Inflammatory macrophage treated with lipopolysaccharide for 4 hours (primary cell): ENCODE results near the gene NEU4.

ENCODE experiments used
- DNase-seq: peaks from one replicate; pipeline ENCODE4 v3.0.0-alpha.2; 2020

The NEU4 gene

GRCh38 chr2:241853651-241854341 lies 44.8 kb downstream of the NEU4 start:
- DNase-seq, result peak; percentile 38

- no peak for DNase-seq
Observed at GRCh38 chr2:241854342-241855244, 45.6 kb downstream of the NEU4 start.

GRCh38 chr2:241855245-241855887 lies 46.4 kb downstream of the NEU4 start:
- no peak for DNase-seq

- DNase-seq, result no peak
Observed at GRCh38 chr2:241855888-241856422, 47.0 kb downstream of the NEU4 start.

- DNase-seq, result no peak
Observed at GRCh38 chr2:241857041-241857541, 48.1 kb downstream of the NEU4 start.

GRCh38 chr2:241857572-241858121 lies 48.7 kb downstream of the NEU4 start:
- DNase-seq, result no peak

GRCh38 chr2:241858206-241859016 lies 49.4 kb downstream of the NEU4 start, which contains the start of gene PDCD1:
TSS of gene PDCD1 (minus strand) at chr2:241858894. CDS start at chr2:241858838, 56 bp downstream.
- peak; percentile 18 for DNase-seq

GRCh38 chr2:241859017-241859435 lies 50.0 kb downstream of the NEU4 start:
- DNase-seq, result no peak

GRCh38 chr2:241859436-241860183 lies 50.6 kb downstream of the NEU4 start:
- DNase-seq, result peak; percentile 82

GRCh38 chr2:241860184-241861078 lies 51.4 kb downstream of the NEU4 start:
- DNase-seq, result peak; percentile 19

- no peak for DNase-seq
Observed at GRCh38 chr2:241861264-241861663, 52.3 kb downstream of the NEU4 start.

- no peak for DNase-seq
Observed at GRCh38 chr2:241862093-241862492, 53.1 kb downstream of the NEU4 start.

GRCh38 chr2:241862775-241863535 lies 54.0 kb downstream of the NEU4 start:
- DNase-seq, result no peak

- peak; percentile 70 for DNase-seq
Observed at GRCh38 chr2:241863536-241863954, 54.6 kb downstream of the NEU4 start.

GRCh38 chr2:241864168-241864849 lies 55.3 kb downstream of the NEU4 start:
- no peak for DNase-seq

- no peak for DNase-seq
Observed at GRCh38 chr2:241864850-241865213, 55.8 kb downstream of the NEU4 start.

GRCh38 chr2:241865416-241865956 lies 56.5 kb downstream of the NEU4 start:
- DNase-seq, result no peak
